G401 (cell line): ENCODE measurements around the gene FOSL2. TPM values are rescaled to one million over a fixed set of nuclear protein-coding genes. Genes with fewer than 3 reads are reported as not detected.

Experiments used
- DNase-seq: peaks from one replicate; pipeline ENCODE4 v3.0.0-alpha.2; 2015; ENCODE audit warnings: low spot score
- in situ Hi-C: cut with HindIII; loops from 2 replicates; pipeline ENCODE4 v1.10.0; 2016; ENCODE audit warnings: low sequenced_read_pairs, mixed read lengths
- total RNA-seq: library from RNA; depleted of rRNA; stranded (reverse); fragments of >200 nt; shearing (Covaris generic); gene quantifications from 2 replicates; pipeline ENCODE4 v1.2.3, GENCODE V29; 2014

The FOSL2 gene
- total RNA-seq, 1 experiment from 2014 or later = 16.1 TPM

DNA sequence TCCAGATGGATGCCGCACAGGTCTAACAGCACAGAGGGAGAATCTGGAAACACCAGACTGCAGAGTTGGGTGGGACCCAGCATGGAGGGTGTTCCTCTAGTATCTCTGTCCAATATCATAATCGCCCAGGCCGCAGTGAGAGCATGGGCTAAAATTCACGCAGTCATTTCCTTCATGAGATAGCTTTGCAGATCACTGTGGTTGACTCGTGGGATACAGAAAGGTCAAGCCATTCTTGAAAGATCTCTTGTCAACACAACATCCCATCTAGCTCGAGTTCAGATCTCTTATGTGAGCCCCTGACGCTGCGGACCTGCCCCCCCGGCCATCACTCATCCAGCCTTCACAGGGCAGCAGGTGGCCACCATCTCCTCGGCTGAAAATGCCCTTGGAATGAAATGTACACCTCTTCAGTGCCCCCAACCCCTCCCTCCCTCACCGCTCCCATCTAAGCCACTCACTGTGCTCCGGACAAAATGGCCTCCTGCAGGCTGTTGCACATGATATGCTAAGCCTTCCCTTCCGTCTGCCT lies 45.9 kb downstream of the FOSL2 start:
- no peak for DNase-seq
- in situ Hi-C loops = no loop called here

DNA sequence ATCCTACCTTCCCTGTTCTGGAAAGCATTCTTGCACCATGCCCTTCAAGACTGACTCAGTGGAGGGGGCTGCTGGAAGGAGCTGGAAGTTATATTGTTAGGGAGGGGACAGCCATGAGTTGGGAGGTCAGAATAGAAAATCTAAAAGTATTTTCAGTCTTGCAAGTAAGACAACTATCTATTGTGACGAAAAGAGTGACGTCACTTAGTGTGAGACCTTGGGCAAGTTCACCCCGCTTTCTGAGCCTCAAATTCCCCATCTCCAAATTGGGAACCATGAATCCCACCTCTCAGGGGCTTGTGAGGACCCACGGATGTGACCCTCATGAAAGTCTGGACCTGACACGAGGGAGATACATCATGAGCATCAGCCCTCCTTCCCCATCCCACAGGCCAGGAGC lies 46.5 kb downstream of the FOSL2 start:
- in situ Hi-C loops = no loop called here
- DNase-seq = no peak

DNA sequence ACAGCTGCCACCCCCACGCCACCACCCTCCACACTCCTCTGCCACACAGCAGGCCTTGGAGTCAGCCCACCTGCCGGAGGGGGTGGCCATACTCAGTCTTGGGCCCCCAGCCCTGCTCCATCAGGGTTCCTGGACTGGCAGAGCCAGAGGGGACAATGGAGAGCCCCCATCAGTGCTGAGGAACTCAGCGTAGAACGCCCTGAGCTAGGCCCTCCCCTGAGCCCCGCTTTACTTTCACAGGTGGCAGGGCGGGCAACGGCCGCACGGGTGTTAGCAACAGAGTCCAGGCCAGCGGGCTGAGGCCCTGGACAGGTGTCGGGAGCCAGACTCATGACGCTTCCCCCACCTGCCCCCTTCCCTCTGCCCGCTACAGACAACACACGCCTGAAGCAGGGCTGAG lies 47.1 kb downstream of the FOSL2 start:
- in situ Hi-C loops = no loop called here
- DNase-seq = no peak

DNA sequence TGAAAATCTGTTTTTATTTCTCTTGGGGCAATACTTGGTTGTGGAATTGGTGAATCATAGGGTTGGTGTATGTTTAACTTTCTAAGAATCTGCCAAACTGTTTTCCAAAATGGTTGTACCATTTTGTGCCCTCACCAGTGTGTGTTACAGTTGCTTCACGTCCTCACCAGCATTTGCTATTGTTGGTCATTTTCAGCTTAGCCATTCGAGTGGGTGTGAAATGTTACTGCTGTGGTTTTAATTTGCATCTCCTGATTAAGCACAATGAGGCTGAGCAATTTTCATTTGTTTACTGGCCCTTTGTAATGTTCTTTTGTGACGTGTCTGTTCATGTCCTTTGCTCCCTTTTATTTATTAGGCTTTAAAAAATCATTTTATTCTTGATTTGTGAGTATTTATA lies 49.7 kb downstream of the FOSL2 start:
- in situ Hi-C loops = no loop called here

DNA sequence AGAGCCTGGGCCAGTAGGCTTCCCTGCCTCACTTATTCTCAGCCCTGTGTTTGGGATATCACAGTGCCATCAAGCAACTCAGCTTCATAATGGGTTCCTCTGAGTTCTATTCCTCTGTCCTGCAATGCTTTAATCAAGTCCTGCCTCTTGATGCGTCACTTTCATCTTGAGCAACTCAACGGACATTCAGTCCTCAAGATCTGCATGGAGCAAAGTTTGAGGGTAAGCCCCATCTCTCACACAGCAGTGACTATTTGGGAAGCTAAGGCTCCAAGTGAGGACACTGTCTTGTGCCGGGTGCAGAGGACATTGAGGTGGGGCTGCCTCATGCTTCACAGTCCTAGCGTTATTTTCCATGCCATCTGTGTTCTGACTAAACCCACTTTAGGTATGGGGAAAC lies 52.3 kb downstream of the FOSL2 start:
- in situ Hi-C loops = no loop called here
- no peak for DNase-seq

More for the DNA sequence above, 49.7 kb downstream of the FOSL2 start:
- DNase-seq = no peak

DNA sequence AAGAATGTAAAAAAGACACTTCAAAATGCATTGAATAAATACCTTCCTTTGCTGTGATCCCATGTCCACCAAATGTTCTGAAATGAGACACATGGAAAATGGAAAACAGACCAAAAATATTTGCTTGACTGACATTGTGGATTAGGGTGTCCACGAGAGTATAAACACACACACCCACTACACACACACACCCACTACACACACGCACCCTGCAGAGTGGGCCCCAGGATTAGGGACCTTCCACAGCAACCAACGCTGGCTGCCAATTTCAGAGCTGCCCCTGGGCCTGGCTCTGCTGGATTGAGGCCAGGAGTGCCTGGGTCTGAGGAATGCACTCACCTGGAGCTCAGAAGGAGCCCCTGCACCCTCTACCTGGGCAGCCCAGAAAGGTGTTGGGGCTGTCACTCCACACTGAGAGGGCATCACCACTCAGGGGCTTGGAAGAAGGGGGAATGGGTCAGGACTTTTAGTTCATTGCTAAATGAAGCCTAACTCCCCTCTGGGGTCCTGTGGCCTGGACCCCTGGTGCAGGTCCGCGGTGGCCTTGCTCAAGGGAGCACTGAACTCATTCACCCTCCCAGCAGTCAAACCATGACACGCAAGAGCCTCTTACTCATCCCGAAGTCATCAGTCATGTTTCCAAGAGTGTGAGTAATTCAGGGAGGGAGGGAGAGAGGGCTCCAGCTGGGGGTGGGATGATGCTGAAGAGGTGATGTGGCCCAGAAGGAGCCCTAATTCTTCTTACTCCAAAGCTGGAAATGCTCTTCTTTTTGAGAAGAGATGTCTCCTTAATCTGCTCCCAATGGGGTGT lies 53.0 kb downstream of the FOSL2 start:
- DNase-seq = no peak
- in situ Hi-C loops = no loop called here

DNA sequence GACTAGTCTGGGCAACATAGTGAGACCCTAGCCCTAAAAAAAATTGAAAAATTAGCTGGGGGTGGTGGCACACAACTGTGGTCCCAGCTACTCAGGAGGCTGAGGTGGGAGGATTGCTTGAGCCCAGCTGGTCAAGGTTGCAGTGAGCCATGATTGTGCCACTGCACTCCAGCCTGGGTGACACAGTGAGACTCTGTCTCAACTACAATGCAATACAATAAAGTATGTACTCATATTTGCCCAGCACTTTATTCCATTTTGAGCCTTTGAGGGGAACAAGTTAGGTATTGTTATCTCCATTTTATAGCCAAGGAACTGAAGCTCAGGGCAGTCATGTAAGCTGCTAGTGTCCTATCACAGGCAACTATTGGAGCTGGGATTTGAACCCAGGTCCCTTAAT lies 53.9 kb downstream of the FOSL2 start:
- DNase-seq = no peak
- in situ Hi-C loops = no loop called here

DNA sequence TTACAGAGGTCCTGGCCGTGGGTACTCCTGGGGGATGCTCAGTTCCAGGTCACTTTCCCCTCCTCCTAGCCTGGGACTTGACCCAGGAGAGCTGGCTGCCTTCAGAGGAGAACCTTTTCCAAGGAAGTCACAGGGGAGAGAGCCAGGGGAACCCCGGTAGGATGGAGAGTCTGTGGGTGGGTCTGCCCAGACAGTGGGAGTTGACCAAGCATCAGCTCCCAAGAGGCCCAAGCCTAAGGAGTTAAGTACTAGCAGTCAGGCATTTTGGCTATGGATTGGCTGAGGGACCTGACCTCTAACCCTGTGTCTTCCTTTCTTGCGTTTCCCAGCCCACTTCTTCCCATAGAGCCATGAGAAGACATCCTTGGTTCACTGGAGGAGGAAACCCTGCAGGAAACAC lies 54.4 kb downstream of the FOSL2 start:
- DNase-seq = no peak
- in situ Hi-C loops = no loop called here

DNA sequence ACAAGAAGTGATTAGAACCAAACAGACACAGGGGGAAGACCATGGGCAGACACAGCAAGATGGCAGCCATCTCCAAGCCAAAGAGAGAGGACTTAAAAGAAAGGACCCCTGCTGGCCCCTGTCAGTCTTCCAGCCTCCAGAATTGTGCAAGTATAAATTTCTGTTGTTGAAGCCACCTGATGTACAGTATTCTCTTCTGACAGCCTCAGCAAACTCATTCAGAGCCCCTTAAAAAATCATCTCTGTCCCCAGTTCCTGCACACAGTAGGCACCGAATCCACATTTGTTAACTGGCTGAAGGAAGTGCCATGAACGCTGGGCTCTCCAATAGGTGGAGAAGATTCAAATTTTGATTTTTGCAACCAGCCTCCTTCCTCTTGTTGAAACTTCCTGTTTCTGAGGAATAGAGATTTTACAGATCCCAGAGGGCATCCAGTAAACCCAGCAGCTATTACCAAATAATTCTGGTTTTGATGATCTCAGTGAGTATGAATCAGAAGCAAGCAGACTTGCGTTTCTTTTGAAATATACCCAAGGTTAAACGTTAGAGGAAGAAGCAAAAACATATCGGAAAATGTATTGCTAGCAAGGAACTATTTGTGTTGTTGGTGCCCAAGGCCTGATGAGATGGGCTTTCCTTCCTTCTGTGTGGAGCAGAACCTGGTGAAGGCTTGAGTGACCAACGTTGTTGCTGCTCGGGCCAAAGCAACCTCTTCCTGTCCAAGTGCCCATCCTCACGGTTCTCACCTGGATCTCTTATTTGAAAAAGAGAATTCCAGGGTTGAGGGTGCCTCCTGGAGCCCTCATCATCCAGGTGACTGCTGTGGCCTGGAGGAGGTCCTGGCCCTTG lies 55.5 kb downstream of the FOSL2 start:
- in situ Hi-C loops = no loop called here

DNA sequence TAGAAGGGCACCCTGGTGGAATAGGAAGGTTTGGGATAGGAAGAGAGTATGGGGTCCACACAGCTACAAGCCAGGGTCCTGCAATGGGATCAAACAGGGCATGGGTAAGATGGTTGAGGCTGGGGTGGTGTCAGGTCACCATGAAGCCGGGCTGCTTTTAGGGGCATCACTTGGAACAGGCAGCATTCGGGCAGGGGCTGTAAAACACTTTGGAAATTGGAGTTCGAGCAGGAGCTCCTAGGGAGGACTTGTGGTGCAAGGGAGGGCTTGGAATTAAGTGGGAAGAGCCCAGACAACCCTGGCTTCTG lies 56.1 kb downstream of the FOSL2 start:
- no peak for DNase-seq
- in situ Hi-C loops = no loop called here

More for the DNA sequence above, 55.5 kb downstream of the FOSL2 start:
- DNase-seq = no peak

DNA sequence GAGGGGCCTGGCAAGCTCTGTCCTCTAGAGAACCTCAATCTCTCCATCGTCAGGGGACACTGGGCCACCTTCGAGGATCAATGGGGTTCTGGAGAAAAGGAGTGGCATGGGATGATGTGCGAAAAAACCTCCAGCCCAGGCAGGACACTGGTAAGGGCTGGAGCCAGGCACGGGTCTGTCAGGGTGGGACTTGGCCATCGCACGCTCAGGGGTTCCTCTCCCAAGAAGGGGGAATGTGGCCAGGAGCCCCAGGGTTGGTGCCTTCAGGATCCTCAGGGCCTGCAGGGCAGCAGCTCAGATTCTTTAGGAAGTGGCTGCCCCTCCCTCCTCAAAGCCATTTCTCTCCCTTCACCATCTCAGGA lies 56.4 kb downstream of the FOSL2 start:
- in situ Hi-C loops = no loop called here
- no peak for DNase-seq

DNA sequence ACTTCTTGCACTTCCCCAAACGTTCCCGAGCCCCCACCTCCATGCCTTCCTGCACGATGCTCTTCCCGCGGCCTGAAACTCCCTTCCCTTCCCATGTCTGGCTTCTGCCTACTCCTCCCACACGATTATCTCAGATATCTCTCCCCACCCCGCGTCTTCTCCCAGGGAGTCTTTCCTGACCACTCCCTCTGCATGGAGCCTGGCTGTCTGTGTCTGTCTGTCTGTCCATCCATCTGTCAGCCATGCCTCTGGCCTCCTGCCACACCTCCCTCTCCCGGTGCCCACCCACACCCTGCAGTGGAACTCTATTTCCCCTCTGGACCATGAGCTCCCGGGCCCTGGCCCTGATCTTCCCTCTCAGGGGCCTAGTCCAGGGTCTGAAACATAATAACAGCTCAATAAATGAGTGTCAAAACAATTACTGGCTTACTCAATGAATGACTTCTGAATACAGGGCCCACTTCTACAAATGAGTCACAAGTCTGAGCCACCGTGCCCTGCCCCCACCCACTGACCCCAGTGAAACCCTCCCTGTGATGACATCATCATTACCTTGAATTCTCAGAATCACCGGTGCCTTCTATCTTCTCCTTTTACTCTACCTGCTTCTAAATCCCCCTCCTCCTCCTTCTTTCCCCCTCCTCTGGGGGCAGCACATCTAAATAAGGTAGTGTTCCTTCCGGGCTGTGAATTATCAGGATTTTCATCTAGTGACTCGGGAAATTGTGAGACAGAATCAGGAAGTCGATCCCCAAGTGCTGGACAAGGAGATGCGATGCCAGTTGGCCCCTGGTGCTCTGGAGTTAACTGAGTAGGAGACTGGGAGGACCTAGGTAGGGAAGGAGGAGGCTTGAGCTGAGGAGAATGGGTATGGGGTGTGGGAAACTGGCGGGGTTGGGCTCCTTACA lies 57.1 kb downstream of the FOSL2 start:
- DNase-seq = no peak

DNA sequence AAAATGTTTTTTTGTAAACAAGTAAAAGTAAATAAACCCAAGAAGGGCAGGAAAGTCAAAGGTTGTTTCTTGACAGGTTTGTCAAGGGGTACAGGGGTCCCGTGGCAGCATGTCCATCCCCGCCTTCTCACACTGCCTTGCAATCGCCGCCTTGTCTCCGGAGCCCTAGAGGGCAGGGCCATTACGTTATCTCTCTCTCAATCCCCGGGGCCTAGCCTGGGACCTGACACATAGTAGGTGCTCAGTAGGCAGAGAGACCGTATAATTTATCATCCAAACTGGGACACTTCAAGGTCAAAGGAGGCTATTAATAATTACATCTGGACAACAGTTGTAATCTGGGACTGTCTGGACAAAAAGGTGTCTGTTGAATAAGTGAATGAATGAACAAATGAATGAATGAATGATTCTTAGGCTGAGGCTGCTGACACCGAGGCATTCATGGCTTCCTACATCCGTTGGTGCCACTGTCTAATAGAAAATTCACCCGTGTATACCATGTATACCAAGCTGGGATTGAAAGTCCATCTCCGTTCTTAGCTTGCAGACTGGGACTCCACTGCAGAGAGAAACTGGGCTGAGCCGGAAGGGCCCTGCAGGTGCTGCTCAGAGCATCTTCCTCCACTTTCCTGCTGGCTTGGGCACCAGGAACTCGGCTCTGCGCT lies 58.4 kb downstream of the FOSL2 start:
- no peak for DNase-seq
- in situ Hi-C loops = no loop called here

More for the DNA sequence above, 57.1 kb downstream of the FOSL2 start:
- in situ Hi-C loops = no loop called here

DNA sequence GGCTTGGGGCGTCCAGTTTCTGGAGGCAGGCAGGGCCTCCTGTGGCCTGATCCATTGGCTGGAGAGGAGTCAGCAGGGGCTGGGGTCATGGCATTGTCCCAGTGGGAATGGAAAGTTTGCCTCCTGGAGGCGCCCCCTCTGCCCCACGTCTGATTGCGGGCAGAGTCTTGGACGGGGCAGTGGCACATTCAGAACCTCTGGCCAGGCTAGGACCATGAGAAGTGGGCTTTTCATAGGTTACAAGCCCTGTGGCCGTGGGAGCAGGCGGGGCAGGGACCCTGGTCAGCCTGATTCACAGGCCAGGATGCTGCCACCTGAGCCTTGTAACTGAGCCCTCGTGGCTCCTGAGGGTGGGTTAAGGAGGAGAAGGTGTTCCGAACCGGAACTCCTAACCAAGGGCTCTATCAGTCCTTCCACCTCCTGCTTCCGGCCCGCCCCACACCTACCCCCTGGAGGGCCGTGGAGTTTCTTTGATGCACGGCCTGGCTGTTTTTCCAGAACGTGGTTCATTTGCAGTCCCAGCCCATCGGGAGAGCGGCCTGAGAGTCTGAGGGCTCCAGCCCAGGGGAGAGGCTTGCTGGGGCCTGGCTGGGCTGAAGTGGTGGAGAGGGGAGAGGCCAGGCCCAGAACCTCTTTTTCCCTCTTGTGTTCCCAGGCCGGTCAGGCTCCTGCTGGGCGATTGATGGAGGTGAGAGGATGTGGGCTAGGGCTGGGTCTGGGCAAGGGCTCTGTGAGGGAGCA lies 59.3 kb downstream of the FOSL2 start:
- DNase-seq = no peak
- in situ Hi-C loops = no loop called here

DNA sequence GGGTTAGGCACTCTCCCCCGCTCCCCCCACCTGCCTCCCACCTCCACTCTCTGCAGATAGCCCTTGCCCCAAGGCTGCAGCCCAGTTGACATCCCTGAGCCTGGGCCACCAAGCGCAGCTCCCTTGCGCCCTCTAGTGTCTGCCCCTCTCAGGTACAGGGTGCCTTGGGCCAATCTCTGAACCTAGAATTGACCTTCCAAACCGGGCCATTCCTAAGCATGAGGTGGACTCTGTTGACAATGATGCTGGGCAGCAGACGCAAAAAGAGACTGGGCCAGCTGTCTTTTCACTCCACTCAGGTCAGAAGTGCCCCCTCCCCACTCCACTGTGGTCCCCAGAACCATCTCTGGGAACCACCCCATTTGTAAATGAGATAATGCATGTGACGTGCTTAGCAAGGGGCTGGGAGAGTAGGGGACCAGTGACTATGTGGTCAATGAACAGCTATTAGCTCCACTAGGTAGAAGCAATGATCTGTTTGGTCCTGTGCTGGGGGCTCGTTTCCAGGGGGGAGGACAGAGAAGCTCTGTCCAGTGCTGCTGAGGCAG lies 60.0 kb downstream of the FOSL2 start:
- DNase-seq = peak; percentile 19
- in situ Hi-C loops = no loop called here

DNA sequence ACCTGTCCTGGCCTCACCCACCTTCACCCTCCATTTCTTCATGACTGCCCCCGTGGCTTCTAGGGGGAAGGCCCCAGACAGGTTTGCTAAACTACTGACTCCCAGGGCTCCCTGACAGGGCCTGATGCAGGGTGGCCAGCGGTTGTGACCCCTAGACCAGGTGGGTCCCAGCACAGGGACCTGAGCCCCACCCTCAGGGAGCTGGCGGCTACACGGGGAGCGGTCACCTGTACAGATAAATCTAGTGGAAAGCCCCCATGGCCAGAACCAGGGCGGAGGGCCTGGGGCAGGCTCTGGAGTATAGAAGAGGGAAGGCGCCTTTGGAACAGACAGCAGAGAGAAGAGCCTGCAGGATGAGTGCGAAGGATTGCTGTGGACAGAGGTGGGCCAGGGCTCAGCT lies 60.7 kb downstream of the FOSL2 start:
- DNase-seq = no peak
- in situ Hi-C loops = no loop called here

DNA sequence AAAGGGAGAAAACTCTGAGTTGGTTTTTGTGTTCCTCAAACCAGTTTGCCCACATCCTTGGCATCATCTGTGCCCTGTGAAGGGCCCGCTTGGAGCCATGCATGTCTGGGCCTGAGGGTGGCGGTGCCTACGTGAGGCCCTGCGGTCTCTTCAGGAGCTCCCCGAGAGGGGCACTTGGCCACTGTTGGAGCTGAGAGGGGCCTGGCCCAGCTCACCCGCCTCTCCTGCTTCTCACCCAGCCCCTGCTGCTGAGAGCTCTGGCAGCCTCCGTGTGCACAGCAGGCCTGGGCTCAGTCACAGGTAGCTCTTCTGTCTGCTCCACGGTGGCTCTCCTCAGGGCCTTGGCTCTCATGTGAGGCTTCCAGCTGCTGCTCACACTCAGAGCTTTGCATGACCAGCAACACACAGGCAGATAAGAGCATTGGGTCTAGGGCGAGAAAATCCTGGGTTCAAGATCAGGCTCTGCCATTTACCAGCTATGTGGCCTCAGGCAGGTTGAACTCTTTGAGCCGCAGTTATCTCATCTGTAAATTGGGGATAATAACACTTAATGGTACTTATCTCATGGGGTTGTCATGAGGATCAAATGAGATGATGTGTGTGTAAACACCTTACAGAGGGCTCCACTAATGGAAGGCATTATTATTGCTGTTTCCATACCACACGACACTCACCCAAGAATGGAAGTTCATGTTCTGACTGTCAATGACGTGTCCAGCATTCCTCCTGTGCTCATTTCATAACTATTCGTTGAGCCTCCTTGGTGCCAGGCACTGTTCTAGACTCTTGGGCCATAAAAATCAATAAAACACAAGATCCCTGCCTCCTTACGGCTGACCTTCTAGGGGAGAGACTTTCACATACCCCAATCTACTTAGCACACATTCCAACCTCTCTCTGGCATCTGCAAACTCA lies 61.6 kb downstream of the FOSL2 start:
- in situ Hi-C loops = no loop called here
- DNase-seq = no peak
